ENCODE data around the gene GRM8. TPM values are rescaled to one million over a fixed set of nuclear protein-coding genes. Genes with fewer than 3 reads are reported as not detected.

Gene GRM8
- total and polyA plus RNA-seq, 9 of the 15 experiments (the other 6 are each of a cell fraction or from before 2014, with no cell fraction given): 0.13 TPM; not detected in 7

- TF ChIP-seq CBX8 (IDR thresholded peaks at IDR 0.05; ENCODE audit: borderline replicate concordance, extremely low read depth, low read depth, low read length, poor library complexity, severe bottlenecking): no peak
- TF ChIP-seq ZNF644 (tag; IDR thresholded peaks at IDR 0.05; ENCODE audit: low read depth): peak; percentile 63
- TF ChIP-seq FOXK2 (conservative IDR thresholded peaks at IDR 0.05 in 1 of 2, IDR thresholded peaks at IDR 0.05 in 1 of 2; ENCODE audit: low read depth in 2 of 2): peak; percentile 90
- no peak for TF ChIP-seq ZNF551 (CRISPR knock-in tag; IDR thresholded peaks at IDR 0.05)
- TF ChIP-seq RBM22 (IDR thresholded peaks at IDR 0.05; ENCODE audit: low read depth, low read length, poor library complexity, severe bottlenecking): no peak
- TF ChIP-seq SAP30 (IDR thresholded peaks at IDR 0.05; ENCODE audit: borderline replicate concordance, insufficient read depth, low read depth, low read length, poor library complexity, severe bottlenecking): no peak
- no peak for TF ChIP-seq YBX1 (IDR thresholded peaks at IDR 0.05)
- no peak for TF ChIP-seq ZBTB33 (CRISPR knock-in tag; IDR thresholded peaks at IDR 0.05)
- TF ChIP-seq POLR3G (IDR thresholded peaks at IDR 0.05; ENCODE audit: extremely low read depth, insufficient read length, insufficient replicate concordance): no peak
- TF ChIP-seq PYGO2 (tag; IDR thresholded peaks at IDR 0.05): no peak
- TF ChIP-seq BHLHE40 (IDR thresholded peaks at IDR 0.05; ENCODE audit: low read length): peak; percentile 93
- peak; percentile 79; the same call in 1 of the 2 replicates for TF ChIP-seq HLTF (IDR thresholded peaks at IDR 0.05)
- peak in 1 of 2 experiments; percentile 54; a peak in 1 of 4 replicates for TF ChIP-seq TEAD1 (CRISPR knock-in tag; IDR thresholded peaks at IDR 0.05)
- TF ChIP-seq KLF16 (IDR thresholded peaks at IDR 0.05): peak; percentile 74; the same call in 1 of the 2 replicates
- peak; percentile 78; the same call in 1 of the 2 replicates for TF ChIP-seq CUX1 (CRISPR knock-in tag; IDR thresholded peaks at IDR 0.05)
- peak; percentile 75 for TF ChIP-seq TAF1 (IDR thresholded peaks at IDR 0.05; ENCODE audit: control insufficient read depth, extremely low read depth, insufficient read depth, low read length, severe bottlenecking)
- TF ChIP-seq ZNF12 (CRISPR knock-in tag; IDR thresholded peaks at IDR 0.05): no peak
- peak; percentile 100 for TF ChIP-seq ETV1 (tag; conservative IDR thresholded peaks at IDR 0.05; ENCODE audit: low read depth)
These were observed 551.7 kb downstream of the GRM8 start (continued) for GRCh38 chr7:126700807-126701604.

All from K562 (cell line).